ENCODE measurements around the gene VAPA. TPM values are rescaled to one million over a fixed set of nuclear protein-coding genes. Genes with fewer than 3 reads are reported as not detected.

Gene VAPA
- total RNA-seq, 6 experiments from 2014 or later, result 69.6 to 149 (median 90.7) TPM

DNA sequence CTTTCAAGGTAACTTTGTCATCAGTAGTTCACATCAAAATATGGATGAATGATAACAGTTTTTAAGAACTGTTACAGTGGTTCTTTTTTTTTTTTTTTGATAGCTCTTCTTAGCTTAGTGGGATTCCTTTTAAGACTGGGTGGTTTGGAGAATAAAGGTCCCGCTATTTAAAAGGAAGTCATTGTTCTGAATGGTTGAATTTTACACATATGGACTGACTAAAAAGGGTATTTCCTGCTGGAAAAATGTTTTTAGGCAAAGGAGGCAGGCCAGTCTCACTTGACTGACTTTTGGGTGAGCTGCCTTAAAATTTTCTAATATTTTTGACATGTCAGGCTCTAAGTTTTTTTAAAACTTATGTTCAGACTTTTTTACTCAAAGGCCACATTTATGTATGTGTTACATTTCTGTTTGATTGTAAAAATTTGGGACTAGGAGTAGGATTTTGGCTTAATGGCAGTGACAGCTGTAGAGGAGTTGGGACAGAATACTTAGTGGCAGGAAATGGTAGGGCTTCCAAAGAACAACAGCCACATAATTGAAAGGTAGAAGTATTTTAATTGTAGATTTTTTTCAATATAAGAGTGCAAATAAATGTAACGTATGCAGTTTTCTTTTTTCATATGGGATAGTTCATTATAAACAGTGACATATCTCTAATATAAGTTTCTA is 13.7 kb downstream of the VAPA start:
- H3K9me3 ChIP-seq, result no peaks in the 10 kb centered on the region
- H3K27me3 ChIP-seq, result no peaks in the 10 kb centered on the region
- TF ChIP-seq, protein P1, sequence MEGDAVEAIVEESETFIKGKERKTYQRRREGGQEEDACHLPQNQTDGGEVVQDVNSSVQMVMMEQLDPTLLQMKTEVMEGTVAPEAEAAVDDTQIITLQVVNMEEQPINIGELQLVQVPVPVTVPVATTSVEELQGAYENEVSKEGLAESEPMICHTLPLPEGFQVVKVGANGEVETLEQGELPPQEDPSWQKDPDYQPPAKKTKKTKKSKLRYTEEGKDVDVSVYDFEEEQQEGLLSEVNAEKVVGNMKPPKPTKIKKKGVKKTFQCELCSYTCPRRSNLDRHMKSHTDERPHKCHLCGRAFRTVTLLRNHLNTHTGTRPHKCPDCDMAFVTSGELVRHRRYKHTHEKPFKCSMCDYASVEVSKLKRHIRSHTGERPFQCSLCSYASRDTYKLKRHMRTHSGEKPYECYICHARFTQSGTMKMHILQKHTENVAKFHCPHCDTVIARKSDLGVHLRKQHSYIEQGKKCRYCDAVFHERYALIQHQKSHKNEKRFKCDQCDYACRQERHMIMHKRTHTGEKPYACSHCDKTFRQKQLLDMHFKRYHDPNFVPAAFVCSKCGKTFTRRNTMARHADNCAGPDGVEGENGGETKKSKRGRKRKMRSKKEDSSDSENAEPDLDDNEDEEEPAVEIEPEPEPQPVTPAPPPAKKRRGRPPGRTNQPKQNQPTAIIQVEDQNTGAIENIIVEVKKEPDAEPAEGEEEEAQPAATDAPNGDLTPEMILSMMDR (IDR thresholded peaks at IDR 0.05), result no peak
- no peak for TF ChIP-seq POLR2A (IDR thresholded peaks at IDR 0.05)
- WGBS (ENCODE audit: insufficient coverage, low coverage, low lambda C conversion rate, missing lambda C conversion rate), result 79% methylated on average over 2 of the region's 2 CpGs
- peaks cover 0 to 4% (median 0%) of the 10 kb centered on the region in 4 donors for H3K36me3 ChIP-seq
- H3K4me1 ChIP-seq, result peaks cover 0 to 63% (median 10%) of the 10 kb centered on the region in 4 donors
- DNase-seq, result no peak
- H3K4me3 ChIP-seq, result no peak overlapping the region
- ATAC-seq, result no peak
- no peak overlapping the region for H3K27ac ChIP-seq
- intact Hi-C loops (cut with DNase I), result no loop called here

DNA sequence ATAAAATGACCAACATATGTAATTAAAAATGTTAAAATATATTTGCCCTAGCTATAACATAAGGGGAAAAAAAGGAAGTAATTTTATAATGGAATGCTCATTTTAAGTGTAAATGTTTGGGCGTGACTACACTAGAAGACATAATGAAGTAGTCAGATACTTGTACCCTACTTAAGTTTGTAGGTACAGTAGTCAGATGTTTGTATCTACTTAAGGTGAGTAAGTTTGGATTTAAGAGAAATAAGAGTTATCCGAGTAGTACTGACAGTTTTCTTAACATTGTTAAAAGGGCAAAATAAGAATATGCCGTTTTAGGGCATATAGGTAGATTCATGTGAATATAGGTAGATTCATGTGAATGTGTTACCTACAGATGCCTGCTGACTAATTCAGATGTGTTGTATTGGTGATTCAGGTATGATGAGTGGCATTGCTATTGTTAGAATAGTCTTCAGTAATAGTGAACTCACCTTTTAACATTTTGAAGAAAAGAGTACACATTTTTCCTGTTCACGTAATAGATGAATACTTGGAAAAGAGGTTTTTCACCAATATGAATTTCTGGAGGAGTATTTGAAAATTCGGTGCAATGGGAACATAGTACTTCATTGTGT is 14.9 kb downstream of the VAPA start:
- Histone ChIP-seq H3K27ac (no peak overlapping the region), H3K4me1 (peaks cover 0 to 59% (median 10%) of the 10 kb centered on the region in 4 donors)
- ATAC-seq, result no peak

DNA sequence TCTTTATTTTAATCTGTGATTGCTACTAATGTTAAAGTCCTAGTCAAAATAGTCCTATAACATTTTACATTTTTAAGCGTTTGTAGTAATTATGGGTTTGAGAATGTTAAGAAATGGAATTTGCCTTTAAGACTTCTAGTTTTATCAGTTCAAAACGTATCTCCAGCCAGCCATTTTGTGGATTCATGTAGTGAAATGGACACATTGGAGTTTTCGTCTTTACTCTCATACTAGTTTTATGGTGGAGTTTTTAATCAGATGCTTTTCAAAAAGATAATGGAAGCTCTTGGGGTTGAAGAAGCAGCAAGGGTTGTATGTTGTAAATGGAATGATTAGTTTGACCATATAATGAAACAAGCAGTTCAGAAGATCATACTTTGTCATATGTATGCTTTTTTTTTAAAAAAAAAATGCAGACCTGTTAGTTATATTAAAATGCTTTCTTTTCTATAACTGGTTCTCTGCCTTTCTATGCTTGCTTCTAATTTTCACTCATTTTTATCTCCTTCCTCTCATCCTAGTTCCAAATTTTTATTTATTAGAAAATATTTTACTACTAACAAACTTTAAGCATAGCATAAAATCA is 16.6 kb downstream of the VAPA start:
- H3K27me3 ChIP-seq, result no peaks in the 10 kb centered on the region
- intact Hi-C loops (cut with DNase I), result no loop called here
- no peak for ATAC-seq

More for the DNA sequence above, 14.9 kb downstream of the VAPA start:
- Histone ChIP-seq H3K27me3 (no peaks in the 10 kb centered on the region), H3K36me3 (peaks cover 0 to 4% (median 0%) of the 10 kb centered on the region in 4 donors), H3K9me3 (no peaks in the 10 kb centered on the region), H3K4me3 (no peak overlapping the region)
- WGBS (ENCODE audit: insufficient coverage, low coverage, low lambda C conversion rate, missing lambda C conversion rate), result 84% methylated on average over 5 of the region's 5 CpGs
- TF ChIP-seq POLR2A (IDR thresholded peaks at IDR 0.05), result no peak
- TF ChIP-seq, protein P1 (IDR thresholded peaks at IDR 0.05), result no peak
- DNase-seq, result no peak
- intact Hi-C loops (cut with DNase I), result no loop called here

DNA sequence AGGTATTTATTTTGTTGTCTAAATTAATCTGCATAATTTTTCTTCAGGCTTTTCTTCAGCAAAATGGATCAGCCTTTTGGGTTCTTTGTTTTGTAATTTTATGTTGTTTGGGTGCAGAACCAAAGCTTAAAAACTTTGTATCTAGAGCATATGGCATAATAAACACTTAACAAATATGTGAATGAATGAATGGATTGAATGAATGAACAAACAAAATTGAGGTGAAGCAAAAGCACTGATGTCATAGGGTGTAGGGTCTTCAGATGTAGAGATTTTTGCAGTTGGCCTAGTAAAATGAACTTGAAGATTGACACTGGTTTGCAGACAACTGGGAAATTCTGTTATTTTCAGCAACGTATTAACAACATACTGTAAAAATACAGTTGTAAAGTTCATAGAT is 17.3 kb downstream of the VAPA start:
- no peaks in the 10 kb centered on the region for H3K27me3 ChIP-seq
- H3K36me3 ChIP-seq, result peaks cover 0 to 6% (median 0%) of the 10 kb centered on the region in 4 donors
- H3K27ac ChIP-seq, result no peak overlapping the region
- 28% methylated on average over 1 of the region's 1 CpG for WGBS (ENCODE audit: insufficient coverage, low coverage, low lambda C conversion rate, missing lambda C conversion rate)
- DNase-seq, result no peak
- no peak for ATAC-seq
- H3K4me3 ChIP-seq, result no peak overlapping the region
- TF ChIP-seq, protein P1 (IDR thresholded peaks at IDR 0.05), result no peak
- TF ChIP-seq POLR2A (IDR thresholded peaks at IDR 0.05), result no peak
- peaks cover 0 to 37% (median 6%) of the 10 kb centered on the region in 4 donors for H3K4me1 ChIP-seq
- H3K9me3 ChIP-seq, result no peaks in the 10 kb centered on the region
- intact Hi-C loops (cut with DNase I), result no loop called here

More for the DNA sequence above, 16.6 kb downstream of the VAPA start:
- 72% methylated on average over 3 of the region's 3 CpGs for WGBS (ENCODE audit: insufficient coverage, low coverage, low lambda C conversion rate, missing lambda C conversion rate)
- Histone ChIP-seq H3K27ac (no peak overlapping the region), H3K4me3 (no peak overlapping the region), H3K4me1 (peaks cover 0 to 44% (median 9%) of the 10 kb centered on the region in 4 donors), H3K9me3 (no peaks in the 10 kb centered on the region), H3K36me3 (peaks cover 0 to 4% (median 0%) of the 10 kb centered on the region in 4 donors)
- DNase-seq, result no peak
- TF ChIP-seq, protein P1 (IDR thresholded peaks at IDR 0.05), result no peak
- TF ChIP-seq POLR2A (IDR thresholded peaks at IDR 0.05), result no peak

Data from right lobe of liver (tissue), 6 donors.